Peyer's patch (tissue), 4 donors: ENCODE data around the gene CD274.

Experiments used
- POLR2A ChIP-seq, 2 donors: fragments of 450-650 bp; IDR thresholded peaks; one replicate each; pipeline ENCODE4 v1.5.1; 2017; ENCODE audit warnings: antibody characterized with exemption in 2 of 2, mild to moderate bottlenecking in 2 of 2, moderate library complexity in 2 of 2
- TF ChIP-seq, protein P1 (sequence below), 6 experiments: fragments of 450-650 bp in 4 of 6; fragments of 200-600 bp in 2 of 6; sonication (generic) in 1 of 6; IDR thresholded peaks; one replicate each; pipeline ENCODE4 v1.5.1; 2017 to 2019; ENCODE audit warnings: antibody characterized with exemption in 6 of 6, mild to moderate bottlenecking in 3 of 6, moderate library complexity in 1 of 6

- TF ChIP-seq, protein P1, sequence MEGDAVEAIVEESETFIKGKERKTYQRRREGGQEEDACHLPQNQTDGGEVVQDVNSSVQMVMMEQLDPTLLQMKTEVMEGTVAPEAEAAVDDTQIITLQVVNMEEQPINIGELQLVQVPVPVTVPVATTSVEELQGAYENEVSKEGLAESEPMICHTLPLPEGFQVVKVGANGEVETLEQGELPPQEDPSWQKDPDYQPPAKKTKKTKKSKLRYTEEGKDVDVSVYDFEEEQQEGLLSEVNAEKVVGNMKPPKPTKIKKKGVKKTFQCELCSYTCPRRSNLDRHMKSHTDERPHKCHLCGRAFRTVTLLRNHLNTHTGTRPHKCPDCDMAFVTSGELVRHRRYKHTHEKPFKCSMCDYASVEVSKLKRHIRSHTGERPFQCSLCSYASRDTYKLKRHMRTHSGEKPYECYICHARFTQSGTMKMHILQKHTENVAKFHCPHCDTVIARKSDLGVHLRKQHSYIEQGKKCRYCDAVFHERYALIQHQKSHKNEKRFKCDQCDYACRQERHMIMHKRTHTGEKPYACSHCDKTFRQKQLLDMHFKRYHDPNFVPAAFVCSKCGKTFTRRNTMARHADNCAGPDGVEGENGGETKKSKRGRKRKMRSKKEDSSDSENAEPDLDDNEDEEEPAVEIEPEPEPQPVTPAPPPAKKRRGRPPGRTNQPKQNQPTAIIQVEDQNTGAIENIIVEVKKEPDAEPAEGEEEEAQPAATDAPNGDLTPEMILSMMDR (IDR thresholded peaks at IDR 0.05), result no peak
- TF ChIP-seq POLR2A (IDR thresholded peaks at IDR 0.05), result no peak
Measured at GRCh38 chr9:5448016-5448415, 2.3 kb upstream of the CD274 start.
